ENCODE results near the gene ZMYND19.

GRCh38 chr9:137639303-137640051 lies 49.2 kb upstream of the ZMYND19 start:
- no peak for TF ChIP-seq CTCF (IDR thresholded peaks at IDR 0.05)
- TF ChIP-seq EZH2 (IDR thresholded peaks at IDR 0.05) = no peak
- TF ChIP-seq EZH2phosphoT487 (IDR thresholded peaks at IDR 0.05) = no peak
